ENCODE results near the gene PHACTR1. TPM values are rescaled to one million over a fixed set of nuclear protein-coding genes. Genes with fewer than 3 reads are reported as not detected.
A peak's percentile ranks its signal among the peaks of the same experiment; 100 is the strongest.

Gene PHACTR1
- total RNA-seq, 6 experiments from 2014 or later = 0.20 to 3.5 (median 0.93) TPM

DNA sequence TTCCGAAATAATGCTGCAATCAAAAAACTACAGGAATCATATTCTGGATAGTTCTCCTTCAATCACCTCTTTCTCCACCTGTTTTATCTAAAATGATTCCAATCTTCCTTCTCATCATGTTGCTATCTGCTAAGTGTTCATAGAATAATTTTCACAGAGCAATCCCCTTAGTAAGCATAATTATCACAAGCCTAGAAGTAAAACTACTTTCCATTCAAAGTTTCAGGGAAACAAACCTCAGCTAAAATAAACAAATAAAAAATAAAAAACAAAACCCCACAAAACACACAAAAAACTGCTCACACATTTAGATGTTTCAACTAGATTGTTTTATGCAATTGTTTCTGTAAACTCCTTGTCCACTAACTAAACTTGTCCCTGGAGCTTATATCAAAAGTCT is 291.2 kb downstream of the PHACTR1 start:
- Histone ChIP-seq H3K36me3 (no peaks in the 10 kb centered on the region), H3K4me3 (no peak overlapping the region), H3K4me1 (no peaks in the 10 kb centered on the region), H3K27me3 (peaks cover 0 to 7% of the 10 kb centered on the region in 2 donors), H3K9me3 (no peaks in the 10 kb centered on the region), H3K27ac (no peak overlapping the region)
- 69% methylated on average over 1 of the region's 1 CpG for WGBS (ENCODE audit: insufficient coverage, low coverage, low lambda C conversion rate, missing lambda C conversion rate)
- ATAC-seq (no peak), DNase-seq (no peak)
- intact Hi-C loops (cut with DNase I) = no loop called here
- no peak for TF ChIP-seq POLR2A (IDR thresholded peaks at IDR 0.05)
- TF ChIP-seq, protein P1, sequence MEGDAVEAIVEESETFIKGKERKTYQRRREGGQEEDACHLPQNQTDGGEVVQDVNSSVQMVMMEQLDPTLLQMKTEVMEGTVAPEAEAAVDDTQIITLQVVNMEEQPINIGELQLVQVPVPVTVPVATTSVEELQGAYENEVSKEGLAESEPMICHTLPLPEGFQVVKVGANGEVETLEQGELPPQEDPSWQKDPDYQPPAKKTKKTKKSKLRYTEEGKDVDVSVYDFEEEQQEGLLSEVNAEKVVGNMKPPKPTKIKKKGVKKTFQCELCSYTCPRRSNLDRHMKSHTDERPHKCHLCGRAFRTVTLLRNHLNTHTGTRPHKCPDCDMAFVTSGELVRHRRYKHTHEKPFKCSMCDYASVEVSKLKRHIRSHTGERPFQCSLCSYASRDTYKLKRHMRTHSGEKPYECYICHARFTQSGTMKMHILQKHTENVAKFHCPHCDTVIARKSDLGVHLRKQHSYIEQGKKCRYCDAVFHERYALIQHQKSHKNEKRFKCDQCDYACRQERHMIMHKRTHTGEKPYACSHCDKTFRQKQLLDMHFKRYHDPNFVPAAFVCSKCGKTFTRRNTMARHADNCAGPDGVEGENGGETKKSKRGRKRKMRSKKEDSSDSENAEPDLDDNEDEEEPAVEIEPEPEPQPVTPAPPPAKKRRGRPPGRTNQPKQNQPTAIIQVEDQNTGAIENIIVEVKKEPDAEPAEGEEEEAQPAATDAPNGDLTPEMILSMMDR (IDR thresholded peaks at IDR 0.05) = no peak

DNA sequence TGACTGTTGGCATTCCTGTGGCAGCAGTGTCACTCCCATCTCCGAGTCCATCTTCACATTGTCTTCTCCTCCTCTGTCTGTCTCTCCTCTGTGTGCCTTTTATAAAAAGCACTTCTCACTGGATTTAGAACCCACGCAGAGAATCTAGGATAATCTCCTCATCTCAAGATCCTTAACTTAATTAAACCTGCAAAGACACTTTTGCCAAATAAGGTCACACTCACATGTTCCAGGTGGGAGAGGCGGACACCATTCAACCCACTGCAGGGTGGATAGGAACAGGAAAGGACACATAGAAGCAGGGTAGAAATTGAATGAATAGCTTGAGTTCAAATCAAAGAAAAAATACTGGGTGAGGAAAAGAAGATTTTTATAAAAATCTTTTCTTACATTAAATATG is 292.5 kb downstream of the PHACTR1 start:
- WGBS (ENCODE audit: insufficient coverage, low coverage, low lambda C conversion rate, missing lambda C conversion rate) = 59% methylated on average over 3 of the region's 3 CpGs
- intact Hi-C loops (cut with DNase I) = no loop called here
- Histone ChIP-seq H3K36me3 (no peaks in the 10 kb centered on the region), H3K4me1 (peaks cover 0 to 3% (median 0%) of the 10 kb centered on the region in 4 donors), H3K4me3 (no peak overlapping the region), H3K9me3 (no peaks in the 10 kb centered on the region), H3K27ac (no peak overlapping the region), H3K27me3 (peaks cover 0 to 12% of the 10 kb centered on the region in 2 donors)
- no peak for DNase-seq
- ATAC-seq = no peak
- no peak for TF ChIP-seq POLR2A (IDR thresholded peaks at IDR 0.05)
- TF ChIP-seq, protein P1 (IDR thresholded peaks at IDR 0.05) = no peak

DNA sequence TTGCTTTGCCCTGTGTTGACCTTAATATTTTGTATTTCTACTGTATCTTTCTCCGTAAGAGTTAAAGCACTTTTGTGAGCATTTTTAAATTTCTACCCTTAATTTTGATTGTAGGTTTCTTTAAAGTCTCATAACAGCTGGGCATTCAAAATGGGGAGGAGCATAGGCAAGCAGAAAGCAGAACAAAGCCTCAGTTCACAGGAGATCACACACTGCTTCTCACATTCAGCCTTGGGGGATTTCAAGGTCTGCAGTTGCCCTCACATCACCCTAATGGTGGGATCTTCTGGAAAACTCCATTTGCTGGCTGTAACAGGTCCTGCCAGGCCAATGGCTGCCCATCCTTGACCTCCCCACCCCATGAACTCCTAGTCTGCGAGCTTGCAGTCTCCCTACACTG is 292.9 kb downstream of the PHACTR1 start:
- intact Hi-C loops (cut with DNase I) = no loop called here
- 79% methylated on average over 2 of the region's 2 CpGs for WGBS (ENCODE audit: insufficient coverage, low coverage, low lambda C conversion rate, missing lambda C conversion rate)
- H3K27me3 ChIP-seq = peaks cover 0 to 12% of the 10 kb centered on the region in 2 donors

DNA sequence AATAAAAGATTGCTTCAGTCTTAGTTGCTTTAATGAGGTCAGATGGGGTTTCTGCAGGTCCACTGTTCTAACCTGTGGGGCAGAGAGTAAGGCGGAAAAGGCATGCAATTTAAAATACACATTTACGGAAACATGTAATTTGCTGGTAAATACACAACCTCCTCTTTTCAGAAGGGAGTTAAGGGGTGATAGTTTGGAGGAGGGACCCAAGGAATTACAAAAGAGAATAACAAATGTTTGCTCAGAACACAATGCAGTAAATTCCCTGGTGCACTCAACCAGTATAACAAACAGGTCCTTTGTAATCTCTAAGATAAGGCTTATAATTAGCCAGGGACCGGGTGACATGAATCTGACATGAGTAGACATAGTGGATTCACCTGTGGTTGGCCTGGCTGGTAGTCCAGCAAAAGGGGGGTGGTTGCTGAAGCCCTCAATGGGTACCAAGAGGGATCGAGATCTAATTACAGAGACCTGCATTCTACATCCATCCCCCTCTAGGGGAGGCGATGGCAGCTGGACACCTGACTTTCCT is 295.1 kb downstream of the PHACTR1 start:
- Histone ChIP-seq H3K4me3 (no peak overlapping the region), H3K9me3 (no peaks in the 10 kb centered on the region), H3K4me1 (peaks cover 0 to 7% (median 0%) of the 10 kb centered on the region in 4 donors), H3K27ac (no peak overlapping the region), H3K27me3 (peaks cover 0 to 12% of the 10 kb centered on the region in 2 donors), H3K36me3 (no peaks in the 10 kb centered on the region)
- 10% methylated on average over 3 of the region's 5 CpGs for WGBS (ENCODE audit: insufficient coverage, low coverage, low lambda C conversion rate, missing lambda C conversion rate)
- TF ChIP-seq POLR2A (IDR thresholded peaks at IDR 0.05) = no peak
- TF ChIP-seq, protein P1 (IDR thresholded peaks at IDR 0.05) = no peak
- intact Hi-C loops (cut with DNase I) = no loop called here
- ATAC-seq = no peak
- no peak for DNase-seq

More for the DNA sequence above, 292.9 kb downstream of the PHACTR1 start:
- TF ChIP-seq, protein P1 (IDR thresholded peaks at IDR 0.05) = no peak
- no peak for TF ChIP-seq POLR2A (IDR thresholded peaks at IDR 0.05)
- no peak overlapping the region for H3K27ac ChIP-seq
- peaks cover 0 to 7% (median 0%) of the 10 kb centered on the region in 4 donors for H3K4me1 ChIP-seq
- no peaks in the 10 kb centered on the region for H3K36me3 ChIP-seq
- no peaks in the 10 kb centered on the region for H3K9me3 ChIP-seq
- DNase-seq (no peak), ATAC-seq (peak in 1 of 4 donors; percentile 20)
- H3K4me3 ChIP-seq = no peak overlapping the region
